Endothelial cell (in vitro differentiated cells): ENCODE results near the gene MED25. TPM values are rescaled to one million over a fixed set of nuclear protein-coding genes. Genes with fewer than 3 reads are reported as not detected.

Experiments
- DNase-seq: peaks from one replicate; pipeline ENCODE4 v3.0.0; 2021; ENCODE audit warnings: low spot score
- H3K27ac Mint-ChIP-seq: one replicate; pipeline ENCODE4 v1.8.0; 2021; ENCODE audit warnings: mixed read lengths, inconsistent platforms; ENCODE audit not compliant: unreplicated experiment
- H3K27me3 Mint-ChIP-seq: one replicate; pipeline ENCODE4 v1.8.0; 2021; ENCODE audit warnings: mild to moderate bottlenecking, moderate library complexity, mixed read lengths, inconsistent platforms; ENCODE audit not compliant: unreplicated experiment
- H3K36me3 Mint-ChIP-seq: one replicate; pipeline ENCODE4 v1.8.0; 2021; ENCODE audit warnings: mild to moderate bottlenecking, low read depth, mixed read lengths, inconsistent platforms; ENCODE audit not compliant: unreplicated experiment
- H3K4me1 Mint-ChIP-seq: one replicate; pipeline ENCODE4 v1.8.0; 2021; ENCODE audit warnings: mild to moderate bottlenecking, mixed read lengths, inconsistent platforms; ENCODE audit not compliant: unreplicated experiment
- H3K4me3 Mint-ChIP-seq: one replicate; pipeline ENCODE4 v1.8.0; 2021; ENCODE audit warnings: mild to moderate bottlenecking, mixed read lengths, inconsistent platforms; ENCODE audit not compliant: unreplicated experiment
- H3K9me3 Mint-ChIP-seq: one replicate; pipeline ENCODE4 v1.8.0; 2021; ENCODE audit warnings: mixed read lengths, inconsistent platforms; ENCODE audit not compliant: unreplicated experiment
- total RNA-seq: library from RNA; stranded (reverse); fragmentation: NEBNext Ultra II Directional; extraction: Animal tissue kit (Norgen Biotek cat#: 25700); gene quantifications from one replicate; pipeline ENCODE4 v1.2.1, GENCODE V29; 2021; ENCODE audit not compliant: unreplicated experiment
- TF ChIP-seq, protein P1 (sequence below): fragments of 200-600 bp; sonication (generic); IDR thresholded peaks from one replicate; pipeline ENCODE4 v1.5.0; 2021; ENCODE audit warnings: antibody characterized with exemption; ENCODE audit not compliant: unreplicated experiment

MED25 gene
- total RNA-seq, 1 donor from 2014 or later: 117 TPM

DNA sequence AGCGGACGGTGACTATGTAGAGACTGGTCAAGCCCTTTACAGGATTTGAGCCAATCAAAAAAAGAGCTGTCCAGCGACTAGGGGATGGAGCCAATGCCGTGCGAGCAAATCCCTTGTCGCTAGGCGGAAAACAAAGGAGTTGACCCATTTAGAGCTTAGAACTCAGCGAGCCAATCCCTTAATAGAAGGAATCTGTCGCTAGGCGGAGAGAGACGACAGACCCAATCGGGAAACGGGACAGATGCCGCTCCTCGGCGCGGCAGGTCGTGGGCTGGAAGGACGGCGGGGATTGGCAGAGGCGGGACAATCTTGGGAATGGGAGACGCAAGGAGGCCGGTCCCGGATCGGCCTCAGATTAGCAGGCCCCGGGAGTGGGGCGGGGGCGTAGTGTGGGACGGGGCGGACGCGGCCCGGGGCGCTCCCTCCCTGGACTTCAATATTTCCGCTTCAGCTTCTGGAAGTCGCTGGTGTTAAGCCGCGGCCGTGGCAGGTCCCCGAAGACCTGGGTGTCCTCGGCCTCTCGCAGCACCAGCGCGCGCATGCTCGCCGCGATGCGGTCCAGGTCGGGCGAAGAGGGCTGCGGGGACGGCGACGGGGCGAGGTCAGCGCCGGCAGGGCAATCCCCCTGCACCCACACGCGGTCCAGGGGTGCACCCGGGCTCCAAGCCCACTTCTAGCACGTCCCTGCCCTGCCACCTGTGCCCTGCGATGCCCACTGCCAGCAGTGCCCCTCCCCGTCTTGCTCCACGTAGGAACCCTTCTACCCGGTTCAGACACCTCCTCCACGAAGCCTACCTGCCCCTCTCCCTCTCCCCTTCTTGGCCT lies 51.6 kb downstream of the MED25 start:
- Mint-ChIP-seq H3K36me3 (peaks cover 22% of the 10 kb centered on the region), H3K27me3 (peaks cover 33% of the 10 kb centered on the region), H3K9me3 (no peaks in the 10 kb centered on the region), H3K4me1 (peaks cover 29% of the 10 kb centered on the region), H3K4me3 (peak overlapping the region; percentile 87), H3K27ac (peak overlapping the region; percentile 89)
- DNase-seq: peak; percentile 98
- TF ChIP-seq, protein P1, sequence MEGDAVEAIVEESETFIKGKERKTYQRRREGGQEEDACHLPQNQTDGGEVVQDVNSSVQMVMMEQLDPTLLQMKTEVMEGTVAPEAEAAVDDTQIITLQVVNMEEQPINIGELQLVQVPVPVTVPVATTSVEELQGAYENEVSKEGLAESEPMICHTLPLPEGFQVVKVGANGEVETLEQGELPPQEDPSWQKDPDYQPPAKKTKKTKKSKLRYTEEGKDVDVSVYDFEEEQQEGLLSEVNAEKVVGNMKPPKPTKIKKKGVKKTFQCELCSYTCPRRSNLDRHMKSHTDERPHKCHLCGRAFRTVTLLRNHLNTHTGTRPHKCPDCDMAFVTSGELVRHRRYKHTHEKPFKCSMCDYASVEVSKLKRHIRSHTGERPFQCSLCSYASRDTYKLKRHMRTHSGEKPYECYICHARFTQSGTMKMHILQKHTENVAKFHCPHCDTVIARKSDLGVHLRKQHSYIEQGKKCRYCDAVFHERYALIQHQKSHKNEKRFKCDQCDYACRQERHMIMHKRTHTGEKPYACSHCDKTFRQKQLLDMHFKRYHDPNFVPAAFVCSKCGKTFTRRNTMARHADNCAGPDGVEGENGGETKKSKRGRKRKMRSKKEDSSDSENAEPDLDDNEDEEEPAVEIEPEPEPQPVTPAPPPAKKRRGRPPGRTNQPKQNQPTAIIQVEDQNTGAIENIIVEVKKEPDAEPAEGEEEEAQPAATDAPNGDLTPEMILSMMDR: no peak

DNA sequence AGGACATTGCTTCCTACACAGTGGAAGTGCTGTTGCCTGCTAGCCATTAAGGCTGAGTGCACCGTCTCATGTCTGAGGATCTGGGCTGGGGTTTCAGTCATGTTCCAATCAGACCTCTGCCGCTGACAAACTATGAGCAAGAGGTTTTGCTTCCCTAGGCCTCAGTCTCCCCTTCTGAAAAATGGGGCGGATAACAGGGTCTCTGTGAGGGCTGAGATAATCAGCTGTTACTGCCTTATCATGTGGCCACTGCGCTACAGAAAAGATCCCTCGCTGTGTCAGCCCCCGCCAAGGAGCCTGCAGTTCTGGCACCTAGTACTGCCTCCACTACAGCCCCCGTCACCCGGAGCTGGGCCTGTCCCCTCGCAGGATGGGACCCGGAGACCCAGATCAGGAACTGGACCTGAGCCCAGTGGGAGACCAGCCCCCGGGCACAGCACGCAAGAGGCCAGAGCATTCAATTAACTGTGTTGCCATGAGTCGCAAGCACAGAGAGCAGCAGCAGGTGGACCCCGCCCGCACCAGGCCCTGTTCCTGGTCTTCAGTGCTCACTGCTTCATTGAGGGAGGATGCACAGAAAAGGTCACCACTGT lies 52.3 kb downstream of the MED25 start:
- Mint-ChIP-seq H3K4me3 (peak overlapping the region; percentile 87), H3K36me3 (peaks cover 16% of the 10 kb centered on the region), H3K9me3 (no peaks in the 10 kb centered on the region), H3K27ac (peak overlapping the region; percentile 89), H3K4me1 (peaks cover 32% of the 10 kb centered on the region), H3K27me3 (peaks cover 28% of the 10 kb centered on the region)
- TF ChIP-seq, protein P1: no peak
- DNase-seq: no peak

DNA sequence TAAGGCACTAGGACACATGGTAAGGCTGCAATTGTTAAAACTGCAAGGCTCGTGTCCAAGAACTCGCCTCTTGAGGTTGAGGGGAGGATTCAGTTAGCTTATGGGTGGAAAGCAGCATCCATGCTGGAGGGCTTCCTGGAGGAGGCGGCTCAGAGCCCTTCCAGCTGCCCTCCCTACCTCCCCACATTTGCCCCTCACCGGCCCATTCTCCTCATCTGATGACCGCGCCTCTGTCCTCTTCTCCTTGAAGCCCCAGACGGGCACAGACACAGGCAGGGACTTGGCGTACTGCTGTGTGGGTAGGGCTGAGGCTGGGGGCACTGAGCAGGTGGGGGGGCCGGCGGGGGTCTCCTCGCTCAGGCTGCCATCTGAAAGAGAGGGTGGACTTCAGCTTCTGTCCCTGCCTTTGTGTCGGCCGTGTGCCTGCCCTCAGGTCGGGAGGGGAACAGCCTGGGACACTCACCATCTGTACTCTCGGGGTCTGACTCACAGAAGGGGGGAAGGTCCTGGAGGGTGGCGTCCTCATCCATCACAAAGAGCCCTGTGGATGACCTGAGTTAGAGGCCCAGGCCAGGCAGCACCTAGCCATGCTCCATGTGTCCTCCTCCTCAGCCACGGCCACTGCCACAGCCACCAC lies 53.4 kb downstream of the MED25 start:
- Mint-ChIP-seq H3K4me3 (peak overlapping the region; percentile 79), H3K9me3 (no peaks in the 10 kb centered on the region), H3K4me1 (peaks cover 28% of the 10 kb centered on the region), H3K36me3 (peaks cover 8% of the 10 kb centered on the region), H3K27me3 (peaks cover 28% of the 10 kb centered on the region), H3K27ac (no peak overlapping the region)
- DNase-seq: no peak
- TF ChIP-seq, protein P1: no peak

DNA sequence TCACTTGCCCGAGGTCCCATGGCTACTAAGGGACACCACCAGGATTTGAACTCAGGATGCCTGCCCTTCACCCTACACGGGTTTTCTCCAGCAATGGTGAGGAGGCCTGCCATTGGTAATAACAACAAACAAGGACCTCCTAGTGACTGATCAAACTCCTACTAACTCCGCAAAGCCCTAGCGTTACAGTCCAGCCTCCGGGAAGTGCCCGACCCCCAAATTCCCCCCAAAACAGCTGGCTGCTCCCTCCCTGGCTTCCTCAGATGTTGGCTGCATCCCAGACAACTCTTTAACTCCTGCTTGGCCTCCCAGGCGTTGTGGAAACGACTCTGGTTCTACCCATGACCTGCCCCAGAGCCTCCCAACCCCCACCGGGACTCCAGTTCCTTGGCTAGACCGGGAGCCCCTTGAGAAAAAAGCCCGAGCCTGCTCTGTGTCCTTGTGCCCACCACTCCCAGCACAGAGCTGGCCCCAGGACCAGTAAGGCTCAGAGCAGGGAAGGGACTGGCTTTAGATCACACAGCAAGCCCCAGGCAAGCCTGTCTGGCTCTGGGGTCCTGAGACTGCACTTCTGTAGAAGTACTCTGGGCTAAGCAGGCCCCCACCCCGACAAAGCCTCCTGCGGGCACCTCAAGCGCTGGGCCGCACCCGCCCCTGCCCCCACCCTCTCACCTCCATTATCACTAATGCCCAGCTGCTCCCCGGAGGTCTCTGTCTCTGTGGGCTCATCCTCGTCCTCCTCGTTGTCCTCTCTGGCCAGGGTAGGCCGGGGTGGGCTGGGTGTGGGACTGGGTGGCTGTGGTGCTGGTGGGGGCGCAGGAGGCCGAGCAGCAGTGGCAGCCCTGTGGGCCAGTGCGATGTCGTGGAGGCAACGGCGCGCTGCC lies 54.4 kb downstream of the MED25 start:
- Mint-ChIP-seq H3K27ac (peak overlapping the region; percentile 52), H3K4me3 (peak overlapping the region; percentile 79), H3K9me3 (no peaks in the 10 kb centered on the region)

More for the DNA sequence above, 54.4 kb downstream of the MED25 start:
- H3K4me1 Mint-ChIP-seq: peaks cover 24% of the 10 kb centered on the region
- peaks cover 5% of the 10 kb centered on the region for H3K36me3 Mint-ChIP-seq
- TF ChIP-seq, protein P1: no peak
- peaks cover 26% of the 10 kb centered on the region for H3K27me3 Mint-ChIP-seq
- no peak for DNase-seq
